Smooth muscle cell (in vitro differentiated cells): ENCODE data around the gene SPNS2. TPM values are rescaled to one million over a fixed set of nuclear protein-coding genes. Genes with fewer than 3 reads are reported as not detected.

Experiments used
- DNase-seq: peaks from one replicate; lab custom pipeline; 2025; ENCODE audit not compliant: unreplicated experiment; lab: John Stamatoyannopoulos, UW
- H2AFZ ChIP-seq: fragments of 200-600 bp; sonication (generic); 2 replicates; pipeline ENCODE4 v1.6.0; 2016; ENCODE audit warnings: antibody characterized with exemption, low read depth, mild to moderate bottlenecking
- H3F3A ChIP-seq: fragments of 200-600 bp; sonication (generic); 2 replicates; pipeline ENCODE4 v1.6.0; 2017; ENCODE audit warnings: antibody characterized with exemption, low read depth
- H3K27ac ChIP-seq: fragments of 200-600 bp; sonication (generic); 2 replicates; pipeline ENCODE4 v1.5.1; 2016; ENCODE audit warnings: low read depth, mild to moderate bottlenecking
- H3K27me3 ChIP-seq: fragments of 200-600 bp; sonication (generic); 2 replicates; pipeline ENCODE4 v1.6.1; 2016; ENCODE audit warnings: low read depth, mild to moderate bottlenecking
- H3K36me3 ChIP-seq: fragments of 200-600 bp; sonication (generic); 2 replicates; pipeline ENCODE4 v1.5.1; 2016; ENCODE audit warnings: low read depth
- H3K4me1 ChIP-seq: fragments of 200-600 bp; sonication (generic); 2 replicates; pipeline ENCODE4 v1.5.1; 2016; ENCODE audit warnings: low read depth
- H3K4me2 ChIP-seq: fragments of 200-600 bp; sonication (generic); 2 replicates; pipeline ENCODE4 v1.6.0; 2016; ENCODE audit warnings: mild to moderate bottlenecking
- H3K4me3 ChIP-seq: fragments of 200-600 bp; sonication (generic); 2 replicates; pipeline ENCODE4 v1.5.1; 2016; ENCODE audit warnings: mild to moderate bottlenecking
- H3K79me2 ChIP-seq: fragments of 200-600 bp; sonication (generic); 2 replicates; pipeline ENCODE4 v1.6.0; 2016; ENCODE audit warnings: low read depth, mild to moderate bottlenecking
- H3K9ac ChIP-seq: fragments of 200-600 bp; sonication (generic); 2 replicates; pipeline ENCODE4 v1.6.0; 2016; ENCODE audit warnings: low read depth
- H3K9me3 ChIP-seq: fragments of 200-600 bp; sonication (generic); replicated peaks from 2 replicates; pipeline ENCODE4 v1.5.1; 2016; ENCODE audit warnings: low read depth
- H4K20me1 ChIP-seq: fragments of 200-600 bp; sonication (generic); 2 replicates; pipeline ENCODE4 v1.6.0; 2016; ENCODE audit warnings: low read depth
- WGBS: methylation state at CpG from one replicate; pipeline ENCODE4 v1.1.7; 2016; ENCODE audit warnings: low lambda C conversion rate; 5-methylcytosine and 5-hydroxymethylcytosine counted together
- polyA plus RNA-seq: library from polyadenylated mRNA; unstranded; fragments of >200 nt; fragmentation: Nextera tagmentation; extraction: Ambion mirVana; gene quantifications from 2 replicates; pipeline ENCODE4 v1.2.1, GENCODE V29; 2016
- total RNA-seq: library from RNA; depleted of rRNA; stranded (reverse); fragments of >200 nt; gene quantifications from 2 replicates; pipeline ENCODE4 v1.2.3, GENCODE V29; 2014
- TF ChIP-seq, protein P1 (sequence below): fragments of 200-600 bp; sonication (generic); IDR thresholded peaks from 2 replicates; pipeline ENCODE4 v1.5.1; 2017; ENCODE audit warnings: borderline replicate concordance, mild to moderate bottlenecking, antibody characterized with exemption; ENCODE audit not compliant: insufficient read depth, poor library complexity, severe bottlenecking

SPNS2 gene
- total and polyA plus RNA-seq, 2 experiments from 2014 or later = 5.1 to 16.5 TPM

DNA sequence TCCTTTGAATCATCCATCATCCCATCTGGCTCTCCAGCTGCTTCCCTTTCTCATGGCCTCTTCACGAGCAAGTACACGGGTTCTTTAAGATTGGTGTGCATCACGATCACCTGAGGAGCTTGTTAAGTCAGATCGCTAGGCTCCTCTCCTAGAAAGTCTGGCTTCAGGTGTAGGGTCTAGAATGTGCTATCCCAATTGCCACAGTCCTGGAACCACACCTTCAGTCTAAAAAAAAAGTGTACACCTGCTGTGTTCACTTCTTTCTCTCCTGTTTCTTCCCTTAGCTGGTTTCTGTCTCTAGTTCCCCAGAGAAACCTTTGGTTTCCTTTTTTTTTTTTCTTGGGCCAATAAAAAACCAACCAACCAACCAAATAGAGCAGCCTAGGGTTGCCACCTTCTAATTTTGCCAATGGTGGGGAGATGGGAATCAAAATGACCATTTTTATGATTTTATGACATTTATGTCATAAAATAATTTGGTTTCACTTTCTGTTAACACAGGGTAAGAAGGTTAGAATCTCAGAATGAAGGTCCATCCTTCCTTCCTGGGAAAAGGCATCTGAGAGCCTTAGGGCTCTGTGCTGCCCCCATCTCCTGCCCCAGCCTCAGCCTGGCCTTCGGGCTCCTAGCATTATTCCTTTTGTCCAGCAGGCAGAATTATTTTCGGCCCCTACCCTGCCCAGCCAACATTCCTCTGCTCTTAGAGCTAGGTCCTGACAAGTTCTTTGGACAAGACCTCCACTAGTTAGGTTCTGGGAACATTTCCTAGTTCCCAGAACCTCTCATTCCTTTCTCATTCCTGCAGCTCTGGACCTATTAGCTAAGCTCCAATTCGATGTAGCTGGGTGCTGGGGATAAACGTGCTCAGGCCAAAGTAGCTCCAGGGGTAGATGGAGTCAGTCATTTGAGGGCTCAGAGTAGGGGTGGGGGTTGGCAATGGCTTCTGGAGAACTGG lies 63.6 kb downstream of the SPNS2 start:
- no peaks in the 10 kb centered on the region for H3K36me3 ChIP-seq
- no peaks in the 10 kb centered on the region for H3K9me3 ChIP-seq
- 81% methylated on average over 8 of the region's 8 CpGs for WGBS
- DNase-seq = no peak
- no peak overlapping the region for H3K9ac ChIP-seq
- no peak overlapping the region for H3K4me3 ChIP-seq
- H3K4me1 ChIP-seq = no peaks in the 10 kb centered on the region
- H3K27ac ChIP-seq = no peak overlapping the region
- no peak overlapping the region for H2AFZ ChIP-seq
- TF ChIP-seq, protein P1, sequence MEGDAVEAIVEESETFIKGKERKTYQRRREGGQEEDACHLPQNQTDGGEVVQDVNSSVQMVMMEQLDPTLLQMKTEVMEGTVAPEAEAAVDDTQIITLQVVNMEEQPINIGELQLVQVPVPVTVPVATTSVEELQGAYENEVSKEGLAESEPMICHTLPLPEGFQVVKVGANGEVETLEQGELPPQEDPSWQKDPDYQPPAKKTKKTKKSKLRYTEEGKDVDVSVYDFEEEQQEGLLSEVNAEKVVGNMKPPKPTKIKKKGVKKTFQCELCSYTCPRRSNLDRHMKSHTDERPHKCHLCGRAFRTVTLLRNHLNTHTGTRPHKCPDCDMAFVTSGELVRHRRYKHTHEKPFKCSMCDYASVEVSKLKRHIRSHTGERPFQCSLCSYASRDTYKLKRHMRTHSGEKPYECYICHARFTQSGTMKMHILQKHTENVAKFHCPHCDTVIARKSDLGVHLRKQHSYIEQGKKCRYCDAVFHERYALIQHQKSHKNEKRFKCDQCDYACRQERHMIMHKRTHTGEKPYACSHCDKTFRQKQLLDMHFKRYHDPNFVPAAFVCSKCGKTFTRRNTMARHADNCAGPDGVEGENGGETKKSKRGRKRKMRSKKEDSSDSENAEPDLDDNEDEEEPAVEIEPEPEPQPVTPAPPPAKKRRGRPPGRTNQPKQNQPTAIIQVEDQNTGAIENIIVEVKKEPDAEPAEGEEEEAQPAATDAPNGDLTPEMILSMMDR = no peak
- H3F3A ChIP-seq = no peaks in the 10 kb centered on the region
- H3K4me2 ChIP-seq = no peak overlapping the region
- no peaks in the 10 kb centered on the region for H3K79me2 ChIP-seq
- H3K27me3 ChIP-seq = no peaks in the 10 kb centered on the region
- H4K20me1 ChIP-seq = no peaks in the 10 kb centered on the region

GRCh38 chr17:4565209-4566141 lies 66.8 kb downstream of the SPNS2 start:
- peak overlapping the region; percentile 63 for H3K4me2 ChIP-seq
- TF ChIP-seq, protein P1 = peak; percentile 79
- H3F3A ChIP-seq = no peaks in the 10 kb centered on the region
- WGBS = 39% methylated on average over 16 of the region's 16 CpGs
- no peak overlapping the region for H2AFZ ChIP-seq
- no peaks in the 10 kb centered on the region for H3K27me3 ChIP-seq
- no peaks in the 10 kb centered on the region for H3K36me3 ChIP-seq
- H3K9ac ChIP-seq = no peak overlapping the region
- no peaks in the 10 kb centered on the region for H4K20me1 ChIP-seq
- no peak for DNase-seq
- H3K27ac ChIP-seq = no peak overlapping the region
- H3K4me3 ChIP-seq = no peak overlapping the region
- H3K79me2 ChIP-seq = no peaks in the 10 kb centered on the region
- no peaks in the 10 kb centered on the region for H3K4me1 ChIP-seq
- no peaks in the 10 kb centered on the region for H3K9me3 ChIP-seq

DNA sequence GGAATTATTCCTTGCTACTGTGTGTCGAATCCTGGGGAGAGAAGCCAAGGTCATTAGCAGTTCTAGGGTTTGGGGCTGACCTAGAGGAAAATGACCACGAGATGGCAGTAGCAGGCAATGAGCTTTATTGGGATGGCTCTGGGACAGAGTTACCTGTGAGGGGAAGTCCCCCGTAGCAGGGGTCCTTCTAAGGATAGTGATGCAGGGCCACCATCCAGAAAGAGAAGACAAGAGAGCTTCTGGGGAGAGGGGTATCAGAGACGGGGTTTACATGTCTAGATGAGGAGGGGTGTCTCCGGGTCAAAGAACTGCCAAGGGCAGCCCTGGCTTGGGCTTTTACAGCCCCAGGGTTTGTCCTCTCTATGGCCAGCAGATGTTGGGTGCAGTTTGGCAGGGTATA lies 68.1 kb downstream of the SPNS2 start:
- WGBS = 14% methylated on average over 5 of the region's 5 CpGs
- Histone ChIP-seq H3K27me3 (no peaks in the 10 kb centered on the region), H4K20me1 (no peaks in the 10 kb centered on the region), H3K27ac (no peak overlapping the region), H3K9me3 (no peaks in the 10 kb centered on the region), H3K36me3 (no peaks in the 10 kb centered on the region), H3K4me3 (no peak overlapping the region), H3F3A (no peaks in the 10 kb centered on the region), H2AFZ (no peak overlapping the region), H3K4me1 (no peaks in the 10 kb centered on the region), H3K79me2 (no peaks in the 10 kb centered on the region), H3K4me2 (no peak overlapping the region), H3K9ac (no peak overlapping the region)
- TF ChIP-seq, protein P1 = peak; percentile 74
- no peak for DNase-seq
